ENCODE results near the gene GALNT6. TPM values are rescaled to one million over a fixed set of nuclear protein-coding genes. Genes with fewer than 3 reads are reported as not detected.

The GALNT6 gene
- total and polyA plus RNA-seq, 2 experiments from 2014 or later = 28.4 to 30.7 TPM

DNA sequence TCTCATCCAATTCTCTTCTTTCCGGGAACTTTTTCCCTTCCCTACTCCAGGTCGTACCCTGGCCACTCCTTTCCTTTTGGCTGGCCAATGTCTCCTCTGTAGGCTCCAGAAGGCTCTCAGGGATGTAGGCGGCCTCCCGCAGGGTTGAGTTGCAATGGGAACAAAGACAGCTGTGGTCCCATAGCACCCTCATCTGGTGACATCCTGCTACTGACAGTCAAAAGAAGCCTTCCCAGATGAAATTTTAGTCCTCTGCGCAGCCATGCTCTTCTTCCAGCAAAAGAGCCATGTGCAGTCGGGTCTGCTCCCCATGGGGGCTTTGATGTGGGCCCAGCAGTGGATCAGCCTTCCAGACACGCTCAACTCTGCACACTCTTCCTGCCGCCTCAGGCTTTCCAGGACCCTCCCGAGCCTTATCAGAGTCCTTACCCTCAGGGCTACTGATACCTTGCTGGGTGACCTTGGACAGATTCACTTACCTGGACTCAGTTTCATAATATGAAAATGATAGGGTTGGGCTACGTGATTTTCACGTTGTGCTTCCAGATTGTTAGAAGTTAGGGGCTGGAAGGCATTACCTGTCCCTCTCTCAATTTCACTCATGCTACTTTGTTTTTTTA is 39.2 kb downstream of the GALNT6 start:
- Histone ChIP-seq H3K27ac (no peak overlapping the region), H3K9me2 (replicated peaks; ENCODE audit: insufficient read depth) (no peaks in the 10 kb centered on the region), H3K9me3 (ENCODE audit: low read depth) (no peaks in the 10 kb centered on the region), H3K27me3 (no peaks in the 10 kb centered on the region), H3K4me2 (no peak overlapping the region), H3K36me3 (replicated peaks; ENCODE audit: insufficient read depth, low read depth) (no peaks in the 10 kb centered on the region), H2AFZ (no peak overlapping the region), H3K4me1 (ENCODE audit: insufficient read depth) (no peaks in the 10 kb centered on the region), H4K20me1 (ENCODE audit: insufficient read depth, poor library complexity, severe bottlenecking) (no peaks in the 10 kb centered on the region), H3K79me2 (no peaks in the 10 kb centered on the region), H3K4me3 (no peak overlapping the region)
- peak; percentile 69 for TF ChIP-seq CTCF (IDR thresholded peaks at IDR 0.05; ENCODE audit: poor library complexity)
- TF ChIP-seq EZH2 (IDR thresholded peaks at IDR 0.05; ENCODE audit: borderline replicate concordance) = no peak
- WGBS (ENCODE audit: low lambda C conversion rate, missing lambda C conversion rate) = 35% methylated on average over 11 of the region's 11 CpGs
- peak; percentile 75 for DNase-seq (ENCODE audit: low spot score)

GRCh38 chr12:51349026-51349425 is 42.2 kb downstream of the GALNT6 start:
- Histone ChIP-seq H3K4me3 (no peak overlapping the region), H3K9me2 (replicated peaks; ENCODE audit: insufficient read depth) (no peaks in the 10 kb centered on the region), H4K20me1 (ENCODE audit: insufficient read depth, poor library complexity, severe bottlenecking) (no peaks in the 10 kb centered on the region), H3K36me3 (replicated peaks; ENCODE audit: insufficient read depth, low read depth) (no peaks in the 10 kb centered on the region), H3K27ac (no peak overlapping the region), H3K27me3 (no peaks in the 10 kb centered on the region), H3K4me2 (no peak overlapping the region), H3K79me2 (no peaks in the 10 kb centered on the region), H2AFZ (no peak overlapping the region), H3K9me3 (ENCODE audit: low read depth) (no peaks in the 10 kb centered on the region), H3K4me1 (ENCODE audit: insufficient read depth) (no peaks in the 10 kb centered on the region)
- no peak for TF ChIP-seq CTCF (IDR thresholded peaks at IDR 0.05; ENCODE audit: poor library complexity)
- TF ChIP-seq EZH2phosphoT487 (IDR thresholded peaks at IDR 0.05; ENCODE audit: low read depth, severe bottlenecking, unreplicated experiment) = no peak
- TF ChIP-seq EZH2 (IDR thresholded peaks at IDR 0.05; ENCODE audit: borderline replicate concordance) = no peak
- DNase-seq (ENCODE audit: low spot score) = no peak
- WGBS (ENCODE audit: low lambda C conversion rate, missing lambda C conversion rate) = 83% methylated on average over 5 of the region's 5 CpGs

GRCh38 chr12:51348116-51348515 is 43.1 kb downstream of the GALNT6 start:
- Histone ChIP-seq H3K27ac (no peak overlapping the region), H3K79me2 (no peaks in the 10 kb centered on the region), H3K9me3 (ENCODE audit: low read depth) (no peaks in the 10 kb centered on the region), H3K4me2 (no peak overlapping the region), H2AFZ (no peak overlapping the region), H3K4me1 (ENCODE audit: insufficient read depth) (no peaks in the 10 kb centered on the region), H3K9me2 (replicated peaks; ENCODE audit: insufficient read depth) (no peaks in the 10 kb centered on the region), H3K4me3 (no peak overlapping the region), H3K36me3 (replicated peaks; ENCODE audit: insufficient read depth, low read depth) (no peaks in the 10 kb centered on the region), H3K27me3 (no peaks in the 10 kb centered on the region), H4K20me1 (ENCODE audit: insufficient read depth, poor library complexity, severe bottlenecking) (no peaks in the 10 kb centered on the region)
- 80% methylated on average over 4 of the region's 4 CpGs for WGBS (ENCODE audit: low lambda C conversion rate, missing lambda C conversion rate)
- no peak for TF ChIP-seq EZH2 (IDR thresholded peaks at IDR 0.05; ENCODE audit: borderline replicate concordance)
- TF ChIP-seq EZH2phosphoT487 (IDR thresholded peaks at IDR 0.05; ENCODE audit: low read depth, severe bottlenecking, unreplicated experiment) = no peak
- no peak for TF ChIP-seq CTCF (IDR thresholded peaks at IDR 0.05; ENCODE audit: poor library complexity)
- no peak for DNase-seq (ENCODE audit: low spot score)

Data from hepatocyte (in vitro differentiated cells).